ENCODE measurements around the gene MATN3.

- TF ChIP-seq CTCF (IDR thresholded peaks at IDR 0.05) (no peak), EZH2 (IDR thresholded peaks at IDR 0.05) (no peak), EZH2phosphoT487 (IDR thresholded peaks at IDR 0.05) (no peak)
These were observed 30.1 kb upstream of the MATN3 start for GRCh38 chr2:20042531-20042930.
